ENCODE measurements around the gene P3H1. TPM values are rescaled to one million over a fixed set of nuclear protein-coding genes. Genes with fewer than 3 reads are reported as not detected.

Gene P3H1
- total and polyA plus RNA-seq, 2 of the 13 experiments (the other 11 are each of a cell fraction or from before 2014, with no cell fraction given): 64.6 to 120 TPM

GRCh38 chr1:42737257-42737656, 29.6 kb downstream of the P3H1 start (continued):
- TF ChIP-seq MNT (IDR thresholded peaks at IDR 0.05) (no peak), GFI1 (CRISPR knock-in tag; IDR thresholded peaks at IDR 0.05; ENCODE audit: borderline replicate concordance) (no peak), SKI (IDR thresholded peaks at IDR 0.05; ENCODE audit: partially characterized antibody) (no peak)

GRCh38 chr1:42736571-42737200, 30.1 kb downstream of the P3H1 start:
- H3K9me3 ChIP-seq (ENCODE audit: low read length): no peaks in the 10 kb centered on the region
- no peak for TF ChIP-seq MEF2D (CRISPR knock-in tag; IDR thresholded peaks at IDR 0.05)
- no TSS peak for BruUV-seq (replicated peaks)
- CTCF ChIA-PET (ENCODE audit: low intra/inter-chr PET ratio, low total read pairs): interaction anchor here (1.2 kb wide), 1 partner anchor 10 kb away, joined by 4 read pairs; no protein-coding TSS in a partner anchor
- intact Hi-C loops (cut with micrococcal nuclease; ENCODE audit: unreplicated experiment): no loop called here
- no peak for FAIRE-seq
- H3K4me3 ChIP-seq (replicated peaks in 1 of 3; ENCODE audit: insufficient read depth in 1 of 3, low read depth in 2 of 3, low read length in 3 of 3): no peak overlapping the region
- H3K4me2 ChIP-seq (ENCODE audit: low read depth, low read length): no peak overlapping the region
- peaks cover 71% of the 10 kb centered on the region for H3K4me1 ChIP-seq (ENCODE audit: insufficient read depth, low read length)
- ATAC-seq: no peak
- DNase-seq (ENCODE audit: low spot score): no peak
- H3K27ac ChIP-seq (ENCODE audit: extremely low read length, insufficient read depth, low read length): no peak overlapping the region
- POLR2A ChIA-PET: interaction anchor here (1.0 kb wide), 1 partner anchor 55 kb away, joined by 6 read pairs; the partner anchor contains the start of gene YBX1
- H4K20me1 ChIP-seq (ENCODE audit: insufficient read depth, low read length): no peaks in the 10 kb centered on the region
- H2AFZ ChIP-seq (ENCODE audit: low read length): no peak overlapping the region
- H3K9ac ChIP-seq (ENCODE audit: insufficient read depth, low read depth, low read length): no peak overlapping the region
- in situ Hi-C loops (cut with HindIII; ENCODE audit: extremely low pct_ligation_motif_present, low pct_unique_long_range_greater_than_20kb): loop anchor here (25.0 kb wide), 1 partner anchor 399 kb away; the partner anchor contains the start of gene FOXJ3
- H3K36me3 ChIP-seq (replicated peaks in 1 of 2; ENCODE audit: control insufficient read depth in 1 of 2, insufficient read depth in 2 of 2, low read length in 2 of 2): no peaks in the 10 kb centered on the region
- 91% methylated on average over 8 of the region's 8 CpGs for WGBS (ENCODE audit: low lambda C conversion rate)
- no peaks in the 10 kb centered on the region for H3K27me3 ChIP-seq (ENCODE audit: control insufficient read depth in 1 of 2, insufficient read depth in 2 of 2, low read length in 2 of 2)
- no peaks in the 10 kb centered on the region for H3K79me2 ChIP-seq (ENCODE audit: insufficient read depth, low read length)

All from HepG2 (cell line).